RWPE1 (cell line): ENCODE data around the gene F2R.

Experiments used
- CTCF ChIA-PET: fragments of 350-600 bp; sonication (Branson Sonifier 250); formaldehyde crosslinking; extraction: SDS; loops from one replicate; lab custom pipeline; 2021; lab: Yijun Ruan, JAX
- POLR2A ChIA-PET: fragments of 400-600 bp; formaldehyde crosslinking; extraction: SDS; loops from one replicate; lab custom pipeline; 2020; ENCODE audit warnings: antibody characterized with exemption; ENCODE audit not compliant: low non-redundant PET; lab: Yijun Ruan, JAX
- DNase-seq: peaks from one replicate; pipeline ENCODE4 v3.0.0; 2012; ENCODE audit warnings: low spot score
- H3K27ac ChIP-seq: fragments of 450-650 bp; 2 replicates; pipeline ENCODE4 v1.5.1; 2017
- TF ChIP-seq, protein P1 (sequence below): fragments of 450-650 bp; conservative IDR thresholded peaks from 2 replicates; pipeline ENCODE4 v1.5.1; 2017; ENCODE audit warnings: low read depth, mild to moderate bottlenecking

The F2R gene

GRCh38 chr5:76723266-76723665 lies 7.3 kb downstream of the F2R start:
- no peak overlapping the region for H3K27ac ChIP-seq
- DNase-seq = no peak
- ChIA-PET POLR2A (no interaction called here), CTCF (interaction anchor here (0.6 to 1.6 kb wide), 5 partner anchors 11 to 122 kb away, joined by 3 to 8 read pairs (median 4); no protein-coding TSS in a partner anchor)
- TF ChIP-seq, protein P1, sequence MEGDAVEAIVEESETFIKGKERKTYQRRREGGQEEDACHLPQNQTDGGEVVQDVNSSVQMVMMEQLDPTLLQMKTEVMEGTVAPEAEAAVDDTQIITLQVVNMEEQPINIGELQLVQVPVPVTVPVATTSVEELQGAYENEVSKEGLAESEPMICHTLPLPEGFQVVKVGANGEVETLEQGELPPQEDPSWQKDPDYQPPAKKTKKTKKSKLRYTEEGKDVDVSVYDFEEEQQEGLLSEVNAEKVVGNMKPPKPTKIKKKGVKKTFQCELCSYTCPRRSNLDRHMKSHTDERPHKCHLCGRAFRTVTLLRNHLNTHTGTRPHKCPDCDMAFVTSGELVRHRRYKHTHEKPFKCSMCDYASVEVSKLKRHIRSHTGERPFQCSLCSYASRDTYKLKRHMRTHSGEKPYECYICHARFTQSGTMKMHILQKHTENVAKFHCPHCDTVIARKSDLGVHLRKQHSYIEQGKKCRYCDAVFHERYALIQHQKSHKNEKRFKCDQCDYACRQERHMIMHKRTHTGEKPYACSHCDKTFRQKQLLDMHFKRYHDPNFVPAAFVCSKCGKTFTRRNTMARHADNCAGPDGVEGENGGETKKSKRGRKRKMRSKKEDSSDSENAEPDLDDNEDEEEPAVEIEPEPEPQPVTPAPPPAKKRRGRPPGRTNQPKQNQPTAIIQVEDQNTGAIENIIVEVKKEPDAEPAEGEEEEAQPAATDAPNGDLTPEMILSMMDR = no peak

GRCh38 chr5:76723906-76724305 lies 8.0 kb downstream of the F2R start:
- H3K27ac ChIP-seq = no peak overlapping the region
- TF ChIP-seq, protein P1 = no peak
- POLR2A ChIA-PET = no interaction called here
- CTCF ChIA-PET = interaction anchor here (0.6 to 1.6 kb wide), 3 partner anchors 19 to 122 kb away, joined by 3 to 8 read pairs (median 4); no protein-coding TSS in a partner anchor
- DNase-seq = no peak

DNA sequence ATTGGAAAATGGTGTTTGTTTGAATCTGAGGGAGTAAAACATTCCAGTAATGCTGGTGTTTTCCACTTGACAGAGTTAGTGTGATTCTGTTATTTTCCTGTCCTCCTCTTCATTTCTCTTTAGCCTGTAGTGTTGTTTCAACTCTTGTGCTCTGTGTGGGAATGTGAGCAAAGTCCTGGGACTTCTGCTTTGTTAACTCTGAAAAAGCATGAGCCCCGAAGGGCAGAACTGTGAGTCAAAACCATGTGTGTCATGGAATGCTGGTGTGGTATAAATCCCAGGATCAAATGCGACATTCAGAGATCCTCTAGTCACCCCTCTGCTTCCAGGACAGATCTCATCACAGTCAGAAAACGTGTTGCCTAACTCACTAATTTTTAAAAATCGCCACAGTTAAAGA lies 8.9 kb downstream of the F2R start:
- CTCF ChIA-PET = interaction anchor here (1.0 kb wide), 1 partner anchor 123 kb away, joined by 3 read pairs; no protein-coding TSS in a partner anchor
- TF ChIP-seq, protein P1 = no peak
- H3K27ac ChIP-seq = no peak overlapping the region
- DNase-seq = no peak
- POLR2A ChIA-PET = no interaction called here

DNA sequence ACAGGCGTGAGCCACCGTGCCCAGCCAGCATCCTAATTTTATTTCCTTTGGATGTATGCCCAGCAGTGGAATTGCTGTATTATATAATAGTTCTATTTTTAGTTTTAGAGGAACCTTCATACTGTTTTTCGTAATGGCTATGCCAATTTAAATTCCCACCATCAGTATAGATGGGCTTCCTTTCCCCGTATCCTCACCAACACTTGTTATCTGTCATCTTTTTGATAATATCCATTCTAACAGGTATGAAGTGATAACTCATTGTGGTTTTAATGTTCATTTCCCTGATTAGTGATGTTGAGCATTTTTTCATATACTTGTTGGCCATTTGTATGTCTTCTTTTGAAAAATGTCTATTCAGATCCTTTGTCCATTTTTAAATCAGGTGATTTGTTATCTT lies 13.0 kb downstream of the F2R start:
- H3K27ac ChIP-seq = no peak overlapping the region
- no peak for DNase-seq
- TF ChIP-seq, protein P1 = no peak
- ChIA-PET CTCF (no interaction called here), POLR2A (no interaction called here)

- CTCF ChIA-PET = no interaction called here
- POLR2A ChIA-PET = interaction anchor here (0.6 kb wide), 1 partner anchor 94 kb away, joined by 5 read pairs; no protein-coding TSS in a partner anchor
These were observed 13.7 kb downstream of the F2R start for GRCh38 chr5:76729373-76730290.

DNA sequence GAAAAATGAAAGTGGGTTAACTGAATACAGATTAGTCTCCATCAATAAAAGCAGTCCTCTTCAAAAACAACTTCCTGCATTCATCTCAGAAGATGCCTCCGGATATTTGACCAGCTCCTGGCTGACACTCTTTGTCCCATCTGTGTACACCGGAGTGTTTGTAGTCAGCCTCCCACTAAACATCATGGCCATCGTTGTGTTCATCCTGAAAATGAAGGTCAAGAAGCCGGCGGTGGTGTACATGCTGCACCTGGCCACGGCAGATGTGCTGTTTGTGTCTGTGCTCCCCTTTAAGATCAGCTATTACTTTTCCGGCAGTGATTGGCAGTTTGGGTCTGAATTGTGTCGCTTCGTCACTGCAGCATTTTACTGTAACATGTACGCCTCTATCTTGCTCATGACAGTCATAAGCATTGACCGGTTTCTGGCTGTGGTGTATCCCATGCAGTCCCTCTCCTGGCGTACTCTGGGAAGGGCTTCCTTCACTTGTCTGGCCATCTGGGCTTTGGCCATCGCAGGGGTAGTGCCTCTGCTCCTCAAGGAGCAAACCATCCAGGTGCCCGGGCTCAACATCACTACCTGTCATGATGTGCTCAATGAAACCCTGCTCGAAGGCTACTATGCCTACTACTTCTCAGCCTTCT lies 16.6 kb downstream of the F2R start:
- POLR2A ChIA-PET = no interaction called here
- CTCF ChIA-PET = interaction anchor here (0.6 kb wide), 1 partner anchor 749 kb away, joined by 3 read pairs; no protein-coding TSS in a partner anchor
- TF ChIP-seq, protein P1 = no peak
- no peak for DNase-seq
- no peak overlapping the region for H3K27ac ChIP-seq

More at GRCh38 chr5:76729373-76730290, 13.7 kb downstream of the F2R start:
- TF ChIP-seq, protein P1 = no peak
- DNase-seq = no peak
- no peak overlapping the region for H3K27ac ChIP-seq
